ENCODE results near the gene CD164L2.

CD164L2 gene

GRCh38 chr1:27361044-27361402 is 22.1 kb downstream of the CD164L2 start:
- no peak for DNase-seq

GRCh38 chr1:27360159-27361043 is 22.7 kb downstream of the CD164L2 start:
- no peak for DNase-seq

- DNase-seq, result no peak
Observed at GRCh38 chr1:27359822-27360158, 23.3 kb downstream of the CD164L2 start.

DNA sequence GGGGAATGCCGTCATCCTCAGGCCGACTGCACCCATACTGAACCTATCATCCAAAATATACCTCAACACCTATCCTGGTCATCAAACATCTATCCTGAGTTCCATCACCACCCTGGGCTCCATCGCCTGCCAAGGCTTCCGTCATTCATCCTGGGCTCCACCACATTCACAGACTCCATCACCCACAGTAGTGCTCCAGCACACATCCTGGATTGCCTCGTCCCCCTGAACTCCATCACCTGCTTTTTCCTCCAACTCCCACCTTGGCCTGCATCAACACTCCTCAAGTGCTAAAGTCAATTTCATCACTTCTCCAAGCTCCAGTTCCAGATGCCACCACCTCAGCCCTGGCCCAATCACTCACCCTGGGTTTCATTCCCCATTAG is 24.2 kb downstream of the CD164L2 start:
- no peak for DNase-seq

DNA sequence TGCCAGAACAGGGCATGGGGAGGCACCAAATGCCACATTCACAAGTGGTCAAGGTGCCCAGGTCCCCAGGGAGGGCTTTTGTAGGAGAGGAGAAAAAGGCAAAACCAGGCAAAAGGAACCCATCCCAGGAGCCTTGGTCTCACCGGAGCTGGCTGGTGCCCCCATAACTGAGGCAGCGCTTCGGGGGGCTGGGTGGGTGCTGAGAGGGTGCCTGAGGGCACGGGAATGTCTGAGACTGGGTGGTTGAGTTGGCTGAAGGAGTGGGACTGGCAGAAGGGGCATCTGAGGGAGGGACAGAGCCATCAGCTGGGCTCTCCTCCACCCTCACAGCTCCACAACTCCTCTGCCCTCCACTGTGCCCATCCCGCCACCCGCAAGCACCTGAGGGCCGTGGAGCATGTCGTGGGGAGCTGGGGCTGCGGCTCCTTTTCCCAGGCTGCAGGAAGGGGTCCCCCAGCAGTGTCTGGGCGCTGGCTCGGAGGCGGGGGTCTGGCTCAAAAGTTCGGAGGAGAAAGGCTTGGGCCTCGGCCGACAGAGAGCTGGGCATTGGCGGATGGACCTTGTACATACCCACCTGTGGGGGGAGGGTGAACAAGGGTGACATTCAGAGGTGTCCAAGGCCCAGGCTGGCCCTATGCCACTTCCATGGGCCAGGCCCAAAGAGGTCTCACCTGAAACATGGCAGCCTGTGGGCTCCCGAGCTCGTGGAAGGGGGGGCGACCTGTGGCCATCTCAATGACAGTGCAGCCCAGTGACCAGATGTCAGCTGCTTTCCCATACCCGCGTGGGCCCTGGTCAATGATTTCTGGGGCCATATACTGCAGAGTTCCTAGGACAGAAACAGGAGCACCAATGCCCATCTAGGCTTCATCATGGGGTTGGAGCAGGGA is 24.9 kb downstream of the CD164L2 start:
- DNase-seq, result no peak

GRCh38 chr1:27357281-27358037 is 25.7 kb downstream of the CD164L2 start:
- peak; percentile 84 for DNase-seq

DNA sequence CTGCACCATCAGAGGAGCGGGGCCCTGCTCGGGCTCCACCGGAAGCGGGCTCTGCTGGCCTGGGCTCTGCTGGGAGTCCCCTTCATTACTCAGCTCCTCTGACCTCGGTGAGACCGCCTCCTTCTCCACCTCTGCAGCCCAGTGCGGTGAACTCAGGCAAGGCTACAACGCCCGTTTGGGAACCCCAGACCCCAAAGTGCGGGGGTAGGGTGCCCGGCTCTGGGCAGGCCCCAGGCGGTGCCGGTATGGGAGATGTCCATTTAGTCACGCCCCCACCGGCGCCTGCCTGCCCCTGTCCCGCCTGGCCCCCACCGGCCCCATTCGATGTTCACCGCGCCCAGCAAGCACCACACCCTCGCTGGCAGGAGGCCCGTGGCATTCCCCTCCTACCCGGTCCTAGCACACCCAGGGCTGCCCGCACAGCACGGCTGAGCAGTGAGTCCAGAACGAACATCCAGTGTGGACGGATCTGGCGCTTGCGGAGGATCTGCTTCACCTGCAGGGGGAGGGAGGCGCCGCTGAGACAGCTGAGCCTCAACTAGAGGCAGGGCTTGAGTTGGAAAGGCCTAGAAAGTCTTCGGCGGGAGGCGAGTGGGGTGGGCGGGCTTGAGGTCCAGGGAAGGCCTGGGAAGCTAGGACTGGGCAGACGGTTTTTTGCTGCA is 26.4 kb downstream of the CD164L2 start:
- peak; percentile 52 for DNase-seq

DNA sequence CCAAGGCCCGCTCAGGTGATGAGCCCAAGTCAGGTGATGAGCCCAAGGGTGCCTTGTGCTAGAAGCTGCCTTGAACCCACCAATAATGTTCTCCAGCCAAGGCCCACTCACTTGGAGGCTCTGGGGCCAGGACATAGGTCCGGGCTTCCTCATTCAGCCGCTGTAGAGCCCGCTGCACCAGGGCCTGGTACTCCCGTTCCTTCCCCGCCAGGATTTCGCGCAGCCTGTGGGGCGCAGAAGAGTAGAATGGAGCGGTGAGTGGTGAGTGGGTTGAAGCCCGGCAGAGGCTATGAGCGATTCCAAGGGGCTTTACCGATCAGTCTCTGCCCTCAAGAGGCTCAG is 26.9 kb downstream of the CD164L2 start:
- no peak for DNase-seq

- no peak for DNase-seq
Observed at GRCh38 chr1:27355683-27356082, 27.4 kb downstream of the CD164L2 start.

- DNase-seq, result no peak
Observed at GRCh38 chr1:27353629-27354028, 29.5 kb downstream of the CD164L2 start.

GRCh38 chr1:27353166-27353565 is 30.0 kb downstream of the CD164L2 start:
- DNase-seq, result no peak

- no peak for DNase-seq
Observed at GRCh38 chr1:27351541-27352107, 31.5 kb downstream of the CD164L2 start.

- DNase-seq, result no peak
Observed at GRCh38 chr1:27350663-27351540, 32.2 kb downstream of the CD164L2 start.

DNA sequence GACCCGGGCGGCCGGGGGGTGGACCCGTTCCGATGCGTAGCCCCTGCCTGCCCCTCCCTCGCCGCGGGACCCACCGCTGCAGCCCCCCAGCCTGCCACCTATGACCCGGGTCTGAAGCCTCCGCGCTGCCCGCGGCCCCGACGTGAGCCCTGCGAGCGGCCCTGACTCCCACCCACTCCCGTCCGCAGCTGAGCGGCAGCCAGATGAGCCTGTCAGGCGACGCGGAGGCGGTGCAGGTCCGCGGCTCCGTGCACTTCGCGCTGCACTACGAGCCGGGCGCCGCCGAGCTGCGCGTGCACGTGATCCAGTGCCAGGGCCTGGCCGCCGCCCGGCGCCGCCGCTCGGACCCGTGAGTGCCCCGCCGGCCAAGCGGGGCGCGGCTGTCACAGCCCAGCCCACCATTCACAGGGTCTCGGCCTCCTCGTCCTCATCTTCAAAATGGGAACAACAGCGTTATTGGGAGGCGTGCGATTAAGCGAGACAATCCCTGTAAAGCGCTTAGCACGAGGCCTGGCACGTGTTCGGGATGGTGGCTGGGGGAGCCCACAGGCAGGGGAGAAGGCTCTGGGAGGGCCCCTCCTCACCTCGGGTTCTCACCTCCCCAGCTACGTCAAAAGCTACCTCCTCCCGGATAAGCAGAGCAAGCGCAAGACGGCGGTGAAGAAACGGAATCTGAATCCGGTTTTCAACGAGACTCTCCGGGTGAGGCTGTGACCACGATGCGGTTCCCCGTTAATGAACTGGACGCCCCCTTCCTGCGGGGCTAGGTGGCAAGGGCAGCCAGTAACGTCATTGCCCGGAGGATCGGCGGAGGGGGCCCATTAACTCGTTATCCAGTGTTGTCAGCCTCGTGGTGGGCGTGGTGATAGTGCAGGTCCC is 33.1 kb downstream of the CD164L2 start:
- no peak for DNase-seq

DNA sequence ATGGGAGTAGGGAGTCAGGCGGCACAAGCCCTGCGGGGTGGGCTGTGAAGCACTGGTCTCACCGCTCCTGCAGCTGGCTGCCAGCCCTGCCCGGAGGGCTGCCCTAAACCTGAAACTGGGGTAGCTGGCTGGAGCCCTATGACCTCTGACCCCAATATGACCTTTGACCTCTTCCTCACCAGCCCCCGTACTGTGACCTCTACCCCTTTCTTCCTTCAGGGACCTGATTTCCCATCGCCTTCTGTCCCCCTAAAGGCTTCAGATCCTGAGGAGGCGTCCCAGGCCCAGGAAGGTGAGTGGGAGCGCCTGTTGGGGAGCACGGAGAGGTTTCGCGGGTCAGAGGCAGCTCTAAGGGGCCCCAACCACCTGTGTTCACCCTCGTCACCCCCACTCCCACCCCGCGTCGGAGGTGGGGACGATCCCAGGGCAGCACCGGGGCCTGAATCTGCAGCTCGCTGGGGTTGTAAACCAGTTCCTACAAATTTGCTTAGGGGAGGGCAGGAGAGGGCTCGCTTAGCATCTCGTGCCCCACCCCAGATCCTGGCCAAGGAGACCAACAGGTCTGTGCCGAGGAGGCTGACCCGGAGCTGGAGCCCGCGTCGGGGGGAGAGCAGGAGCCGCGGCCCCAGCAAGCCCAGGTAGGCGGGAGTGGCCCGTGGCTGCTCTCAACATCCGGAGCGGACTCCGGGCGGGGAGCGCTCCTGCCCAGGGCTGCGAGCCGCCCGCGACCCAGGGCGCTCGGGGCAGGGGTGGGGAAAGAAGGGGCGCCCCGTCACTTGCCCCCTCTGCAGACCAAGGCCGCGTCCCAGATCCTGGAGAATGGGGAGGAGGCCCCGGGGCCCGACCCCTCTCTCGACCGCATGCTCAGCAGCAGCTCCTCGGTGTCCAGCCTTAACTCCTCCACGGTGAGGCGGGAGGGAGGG is 34.0 kb downstream of the CD164L2 start:
- no peak for DNase-seq

DNA sequence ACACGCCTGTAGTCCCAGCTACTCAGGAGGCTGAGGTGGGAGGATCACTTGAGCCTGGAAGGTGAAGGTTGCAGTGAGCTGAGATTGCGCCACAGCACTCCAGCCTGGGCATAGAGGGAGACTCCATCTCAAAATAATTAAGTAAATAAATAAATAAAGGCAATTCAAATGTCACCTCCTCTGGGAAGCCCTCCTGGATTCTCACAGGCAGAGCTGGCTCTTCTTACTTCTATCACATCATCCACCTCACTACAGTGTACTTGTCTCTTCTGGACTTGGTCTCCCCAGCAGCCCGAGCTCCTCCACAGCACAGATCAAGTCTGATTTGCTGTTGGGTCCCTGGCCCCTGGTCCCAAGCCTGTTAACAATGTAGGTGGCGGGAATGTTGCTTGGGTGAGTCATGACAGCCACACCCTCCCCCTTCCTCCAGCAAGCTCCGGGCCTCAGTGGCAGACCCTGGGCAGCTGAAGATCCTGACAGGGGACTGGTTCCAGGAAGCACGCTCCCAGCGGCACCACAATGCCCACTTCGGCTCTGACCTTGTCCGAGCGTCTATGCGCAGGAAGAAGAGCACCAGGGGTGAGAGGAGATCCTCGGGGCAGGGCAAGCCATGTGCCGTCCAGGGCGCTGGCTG is 36.0 kb downstream of the CD164L2 start:
- no peak for DNase-seq

- DNase-seq, result no peak
Observed at GRCh38 chr1:27346357-27346756, 36.8 kb downstream of the CD164L2 start.

DNA sequence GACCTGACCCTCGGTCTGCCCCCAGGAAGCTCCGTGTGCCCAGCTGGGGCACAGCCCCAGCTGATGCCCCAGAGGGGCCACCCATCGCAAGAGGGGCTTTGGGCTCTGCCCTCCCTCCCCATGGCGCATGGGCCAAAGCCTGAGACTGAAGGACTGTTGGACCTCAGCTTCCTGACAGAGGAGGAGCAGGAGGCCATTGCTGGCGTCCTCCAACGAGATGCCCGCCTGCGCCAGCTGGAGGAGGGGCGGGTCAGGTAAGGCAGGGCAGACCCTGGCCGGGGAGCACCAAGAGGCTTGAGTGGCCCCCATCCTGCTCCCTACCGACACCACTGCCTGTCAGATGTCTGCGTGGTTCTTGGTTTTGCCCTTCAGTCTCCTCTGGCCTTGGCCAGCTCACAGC is 37.9 kb downstream of the CD164L2 start:
- no peak for DNase-seq

DNA sequence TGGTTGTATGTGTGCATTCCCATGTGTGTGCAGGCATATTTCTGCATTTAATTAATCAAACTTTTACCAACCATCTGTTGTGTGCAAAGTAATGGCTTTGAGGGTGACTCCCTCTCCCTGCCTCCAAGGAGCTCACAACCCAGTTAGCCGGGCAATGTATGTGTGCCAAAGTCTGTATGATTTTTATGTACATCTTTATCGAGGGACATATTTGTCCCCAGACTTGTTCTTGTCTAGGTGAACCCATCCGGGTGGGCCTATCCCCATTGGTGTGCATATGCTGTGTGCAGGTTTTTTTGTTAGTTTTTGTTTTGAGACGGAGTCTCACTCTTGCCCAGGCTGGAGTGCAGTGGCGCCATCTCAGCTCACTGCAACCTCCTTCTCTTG is 39.5 kb downstream of the CD164L2 start:
- DNase-seq, result no peak

Data from activated CD4-positive, alpha-beta T cell treated with anti-CD3 and anti-CD28 coated beads, Interleukin-2, amount 50 U/mL, for 16 hours (primary cell).